HEK293 (cell line): Measurements from ENCODE around the gene FDX1.

Source experiments
- TRIM28 ChIP-seq: IDR thresholded peaks from 2 replicates; pipeline ENCODE4 v1.6.1; 2011; ENCODE audit warnings: low read length, control low read depth, borderline replicate concordance
- ZBTB17 ChIP-seq: fragments of 450-650 bp; formaldehyde crosslinking; IDR thresholded peaks from 2 replicates; pipeline ENCODE4 v1.5.1; 2016; ENCODE audit warnings: missing biosample characterization, missing genetic modification characterization

DNA sequence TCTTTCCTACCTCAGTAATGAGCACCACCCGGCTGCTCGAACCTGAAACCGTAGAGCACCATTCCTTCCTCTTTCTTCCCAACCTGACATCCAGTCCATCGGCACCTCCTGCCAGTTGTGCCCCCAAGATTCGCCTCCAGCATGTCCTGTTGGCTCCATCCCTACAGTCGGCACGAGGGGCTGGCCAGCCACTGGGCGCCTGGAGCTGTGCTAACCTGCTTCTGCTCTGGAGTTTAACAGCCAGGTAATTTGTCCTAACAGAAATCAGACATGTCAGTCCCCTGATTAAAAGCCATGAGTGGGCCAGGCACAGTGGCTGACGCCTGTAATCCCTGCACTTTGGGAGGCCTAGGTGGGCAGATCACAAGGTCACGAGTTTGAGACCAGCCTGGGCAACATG lies 16.8 kb downstream of the FDX1 start:
- no peak for TF ChIP-seq TRIM28
- no peak for TF ChIP-seq ZBTB17 (tag by site-specific recombination)
